MCF 10A (cell line): ENCODE data around the gene CNTNAP2. TPM values are rescaled to one million over a fixed set of nuclear protein-coding genes. Genes with fewer than 3 reads are reported as not detected.

ENCODE experiments used
- BruUV-seq: library from RNA; stranded (reverse); fragments of 400-500 nt; replicated peaks from 2 replicates; lab custom pipeline; 2021; lab: Mats Ljungman, UMichigan
- CTCF ChIA-PET: fragments of 300-600 bp; sonication (Branson Sonifier 250); formaldehyde crosslinking; extraction: SDS; loops from one replicate; lab custom pipeline; 2021; ENCODE audit warnings: antibody characterized with exemption, inconsistent platforms; lab: Yijun Ruan, JAX
- POLR2A ChIA-PET: fragments of 300-600, 350-650 bp; sonication (Branson Sonifier 250); formaldehyde crosslinking; extraction: SDS; loops from one replicate; lab custom pipeline; 2020; ENCODE audit warnings: antibody characterized with exemption, inconsistent platforms; lab: Yijun Ruan, JAX
- DNase-seq: peaks from one replicate; pipeline ENCODE4 v3.0.0-alpha.2; 2018; ENCODE audit not compliant: unreplicated experiment
- H3K27ac Mint-ChIP-seq: one replicate; pipeline ENCODE4 v1.8.0; 2022; ENCODE audit warnings: mild to moderate bottlenecking, low read depth, mixed read lengths; ENCODE audit not compliant: unreplicated experiment
- H3K27me3 Mint-ChIP-seq: one replicate; pipeline ENCODE4 v1.8.0; 2022; ENCODE audit warnings: mixed read lengths; ENCODE audit not compliant: insufficient read depth, unreplicated experiment
- H3K36me3 Mint-ChIP-seq: one replicate; pipeline ENCODE4 v1.8.0; 2022; ENCODE audit warnings: mild to moderate bottlenecking, moderate library complexity, mixed read lengths; ENCODE audit not compliant: insufficient read depth, unreplicated experiment
- H3K4me1 Mint-ChIP-seq: one replicate; pipeline ENCODE4 v1.8.0; 2022; ENCODE audit warnings: mixed read lengths; ENCODE audit not compliant: insufficient read depth, unreplicated experiment
- H3K4me3 Mint-ChIP-seq: one replicate; pipeline ENCODE4 v1.8.0; 2022; ENCODE audit warnings: mild to moderate bottlenecking, moderate library complexity, mixed read lengths; ENCODE audit not compliant: unreplicated experiment
- H3K9me3 Mint-ChIP-seq: one replicate; pipeline ENCODE4 v1.8.0; 2022; ENCODE audit warnings: mixed read lengths; ENCODE audit not compliant: unreplicated experiment
- intact Hi-C: fragments of 100-400 bp; cut with micrococcal nuclease; formaldehyde crosslinking; loops from 2 replicates; pipeline ENCODE4 v1.14.1; 2022
- total RNA-seq: library from RNA; stranded (reverse); gene quantifications from 2 replicates; pipeline ENCODE4 v1.2.3, GENCODE V29; 2022
- TF ChIP-seq, protein P1 (sequence below): fragments of 200-600 bp; IDR thresholded peaks from one replicate; pipeline ENCODE4 v1.8.0; 2022; ENCODE audit warnings: antibody characterized with exemption, mild to moderate bottlenecking; ENCODE audit not compliant: unreplicated experiment

The CNTNAP2 gene
- total RNA-seq, 1 experiment from 2014 or later = 1.1 TPM

- no TSS peak for BruUV-seq
- no peak overlapping the region for H3K27ac Mint-ChIP-seq
- TF ChIP-seq, protein P1, sequence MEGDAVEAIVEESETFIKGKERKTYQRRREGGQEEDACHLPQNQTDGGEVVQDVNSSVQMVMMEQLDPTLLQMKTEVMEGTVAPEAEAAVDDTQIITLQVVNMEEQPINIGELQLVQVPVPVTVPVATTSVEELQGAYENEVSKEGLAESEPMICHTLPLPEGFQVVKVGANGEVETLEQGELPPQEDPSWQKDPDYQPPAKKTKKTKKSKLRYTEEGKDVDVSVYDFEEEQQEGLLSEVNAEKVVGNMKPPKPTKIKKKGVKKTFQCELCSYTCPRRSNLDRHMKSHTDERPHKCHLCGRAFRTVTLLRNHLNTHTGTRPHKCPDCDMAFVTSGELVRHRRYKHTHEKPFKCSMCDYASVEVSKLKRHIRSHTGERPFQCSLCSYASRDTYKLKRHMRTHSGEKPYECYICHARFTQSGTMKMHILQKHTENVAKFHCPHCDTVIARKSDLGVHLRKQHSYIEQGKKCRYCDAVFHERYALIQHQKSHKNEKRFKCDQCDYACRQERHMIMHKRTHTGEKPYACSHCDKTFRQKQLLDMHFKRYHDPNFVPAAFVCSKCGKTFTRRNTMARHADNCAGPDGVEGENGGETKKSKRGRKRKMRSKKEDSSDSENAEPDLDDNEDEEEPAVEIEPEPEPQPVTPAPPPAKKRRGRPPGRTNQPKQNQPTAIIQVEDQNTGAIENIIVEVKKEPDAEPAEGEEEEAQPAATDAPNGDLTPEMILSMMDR = no peak
- POLR2A ChIA-PET = no interaction called here
- CTCF ChIA-PET = interaction anchor here (1.0 kb wide), 1 partner anchor 814 kb away, joined by 3 read pairs; no protein-coding TSS in a partner anchor
- H3K4me1 Mint-ChIP-seq = peaks cover 11% of the 10 kb centered on the region
- H3K36me3 Mint-ChIP-seq = no peaks in the 10 kb centered on the region
- H3K9me3 Mint-ChIP-seq = peaks cover 6% of the 10 kb centered on the region
- no peak for DNase-seq
- no peaks in the 10 kb centered on the region for H3K27me3 Mint-ChIP-seq
- H3K4me3 Mint-ChIP-seq = no peak overlapping the region
- intact Hi-C loops = no loop called here
These were observed 1289.0 kb downstream of the CNTNAP2 start for GRCh38 chr7:147405621-147406020.

- no peaks in the 10 kb centered on the region for H3K27me3 Mint-ChIP-seq
- BruUV-seq = no TSS peak
- H3K36me3 Mint-ChIP-seq = no peaks in the 10 kb centered on the region
- peaks cover 6% of the 10 kb centered on the region for H3K9me3 Mint-ChIP-seq
- TF ChIP-seq, protein P1 = no peak
- no peak overlapping the region for H3K4me3 Mint-ChIP-seq
- intact Hi-C loops = no loop called here
- DNase-seq = no peak
- H3K4me1 Mint-ChIP-seq = peaks cover 11% of the 10 kb centered on the region
- POLR2A ChIA-PET = no interaction called here
- CTCF ChIA-PET = no interaction called here
- no peak overlapping the region for H3K27ac Mint-ChIP-seq
These were observed 1290.0 kb downstream of the CNTNAP2 start for GRCh38 chr7:147406521-147407135.

DNA sequence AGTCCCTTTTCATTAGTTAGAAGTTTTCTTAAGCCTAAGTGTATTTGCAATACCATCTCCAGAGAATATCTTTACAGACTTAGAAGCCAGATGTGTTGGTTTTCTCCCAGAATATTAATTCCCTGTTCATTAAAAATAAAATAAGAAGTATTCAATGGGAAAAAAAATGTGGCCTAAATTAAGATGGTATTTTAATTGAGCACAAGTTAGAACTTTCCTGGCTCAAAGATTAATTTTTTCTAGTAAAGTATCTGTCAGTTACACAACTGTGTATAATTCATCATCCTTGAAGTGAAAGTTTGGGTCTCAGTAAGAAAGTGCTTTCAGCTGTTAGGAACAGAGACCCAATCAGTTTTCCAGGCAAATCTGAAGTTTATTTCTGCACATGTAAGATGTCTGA, 1294.5 kb downstream of the CNTNAP2 start:
- Mint-ChIP-seq H3K27me3 (no peaks in the 10 kb centered on the region), H3K36me3 (no peaks in the 10 kb centered on the region), H3K9me3 (peaks cover 6% of the 10 kb centered on the region), H3K4me3 (no peak overlapping the region), H3K4me1 (peaks cover 23% of the 10 kb centered on the region), H3K27ac (no peak overlapping the region)
- no peak for DNase-seq
- TF ChIP-seq, protein P1 = no peak
- BruUV-seq = no TSS peak
- CTCF ChIA-PET = no interaction called here
- POLR2A ChIA-PET = no interaction called here
- intact Hi-C loops = no loop called here

DNA sequence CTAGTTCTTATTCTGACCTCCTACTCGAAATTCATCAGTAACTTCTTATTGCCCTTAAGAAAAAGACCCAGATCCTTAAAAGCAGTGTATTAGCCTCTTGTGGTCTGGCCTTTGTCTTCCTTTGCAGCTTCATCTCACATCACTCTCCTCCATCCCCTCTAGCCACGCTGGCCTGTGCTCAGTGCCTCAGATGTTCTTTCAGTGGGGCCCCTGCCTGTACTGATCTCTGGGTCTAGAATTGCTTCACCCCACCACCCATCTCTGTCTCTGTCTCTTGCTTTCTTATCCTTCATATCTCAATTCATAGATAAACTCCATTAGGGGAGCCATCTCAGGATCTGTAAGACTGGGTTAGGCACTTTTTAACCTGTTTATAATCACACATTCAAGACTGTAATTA, 1295.5 kb downstream of the CNTNAP2 start:
- no peak for DNase-seq
- Mint-ChIP-seq H3K27me3 (no peaks in the 10 kb centered on the region), H3K27ac (no peak overlapping the region), H3K36me3 (no peaks in the 10 kb centered on the region), H3K4me3 (no peak overlapping the region), H3K4me1 (peaks cover 17% of the 10 kb centered on the region), H3K9me3 (peaks cover 6% of the 10 kb centered on the region)
- ChIA-PET CTCF (no interaction called here), POLR2A (no interaction called here)
- TF ChIP-seq, protein P1 = no peak
- intact Hi-C loops = no loop called here
- no TSS peak for BruUV-seq
